ENCODE data around the gene FAM222A.

DNA sequence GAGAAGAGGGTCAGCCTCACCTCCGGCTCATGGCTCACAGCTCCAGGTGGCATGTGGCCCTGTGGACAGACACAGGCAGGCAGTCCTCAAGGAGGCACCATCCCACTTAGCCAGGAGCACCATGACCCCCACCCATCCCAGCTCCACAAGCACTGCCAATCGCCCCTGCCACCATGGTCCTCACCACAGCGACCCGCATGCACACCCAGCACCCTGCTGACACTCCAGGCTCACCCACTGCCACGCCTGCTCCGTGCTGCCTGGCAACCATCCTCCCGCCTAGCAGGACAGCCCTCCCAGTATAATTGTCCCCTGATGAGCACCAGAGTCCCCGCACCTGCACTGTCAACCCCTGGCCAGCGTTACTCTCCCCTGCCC is 68.7 kb downstream of the FAM222A start:
- TF ChIP-seq, protein P1, sequence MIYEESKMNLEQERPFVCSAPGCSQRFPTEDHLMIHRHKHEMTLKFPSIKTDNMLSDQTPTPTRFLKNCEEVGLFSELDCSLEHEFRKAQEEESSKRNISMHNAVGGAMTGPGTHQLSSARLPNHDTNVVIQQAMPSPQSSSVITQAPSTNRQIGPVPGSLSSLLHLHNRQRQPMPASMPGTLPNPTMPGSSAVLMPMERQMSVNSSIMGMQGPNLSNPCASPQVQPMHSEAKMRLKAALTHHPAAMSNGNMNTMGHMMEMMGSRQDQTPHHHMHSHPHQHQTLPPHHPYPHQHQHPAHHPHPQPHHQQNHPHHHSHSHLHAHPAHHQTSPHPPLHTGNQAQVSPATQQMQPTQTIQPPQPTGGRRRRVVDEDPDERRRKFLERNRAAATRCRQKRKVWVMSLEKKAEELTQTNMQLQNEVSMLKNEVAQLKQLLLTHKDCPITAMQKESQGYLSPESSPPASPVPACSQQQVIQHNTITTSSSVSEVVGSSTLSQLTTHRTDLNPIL (CRISPR knock-in tag; IDR thresholded peaks at IDR 0.05; ENCODE audit: low read depth), result no peak
- no peak for TF ChIP-seq OSR1 (CRISPR knock-in tag; IDR thresholded peaks at IDR 0.05)
- no peak for TF ChIP-seq ZNF565 (CRISPR knock-in tag; conservative IDR thresholded peaks at IDR 0.05; ENCODE audit: low read depth)
- TF ChIP-seq CSDC2 (CRISPR knock-in tag; IDR thresholded peaks at IDR 0.05), result no peak
- no peak for TF ChIP-seq ZFP30 (CRISPR knock-in tag; IDR thresholded peaks at IDR 0.05)
- no peak for TF ChIP-seq ESRRG (CRISPR knock-in tag; IDR thresholded peaks at IDR 0.05)
- no peak for TF ChIP-seq ZNF70 (CRISPR knock-in tag; IDR thresholded peaks at IDR 0.05)
- TF ChIP-seq PPARA (CRISPR knock-in tag; IDR thresholded peaks at IDR 0.05; ENCODE audit: borderline replicate concordance), result no peak
- TF ChIP-seq GLIS3 (CRISPR knock-in tag; IDR thresholded peaks at IDR 0.05), result no peak
- TF ChIP-seq, protein P2, sequence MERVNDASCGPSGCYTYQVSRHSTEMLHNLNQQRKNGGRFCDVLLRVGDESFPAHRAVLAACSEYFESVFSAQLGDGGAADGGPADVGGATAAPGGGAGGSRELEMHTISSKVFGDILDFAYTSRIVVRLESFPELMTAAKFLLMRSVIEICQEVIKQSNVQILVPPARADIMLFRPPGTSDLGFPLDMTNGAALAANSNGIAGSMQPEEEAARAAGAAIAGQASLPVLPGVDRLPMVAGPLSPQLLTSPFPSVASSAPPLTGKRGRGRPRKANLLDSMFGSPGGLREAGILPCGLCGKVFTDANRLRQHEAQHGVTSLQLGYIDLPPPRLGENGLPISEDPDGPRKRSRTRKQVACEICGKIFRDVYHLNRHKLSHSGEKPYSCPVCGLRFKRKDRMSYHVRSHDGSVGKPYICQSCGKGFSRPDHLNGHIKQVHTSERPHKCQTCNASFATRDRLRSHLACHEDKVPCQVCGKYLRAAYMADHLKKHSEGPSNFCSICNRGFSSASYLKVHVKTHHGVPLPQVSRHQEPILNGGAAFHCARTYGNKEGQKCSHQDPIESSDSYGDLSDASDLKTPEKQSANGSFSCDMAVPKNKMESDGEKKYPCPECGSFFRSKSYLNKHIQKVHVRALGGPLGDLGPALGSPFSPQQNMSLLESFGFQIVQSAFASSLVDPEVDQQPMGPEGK (CRISPR knock-in tag; IDR thresholded peaks at IDR 0.05; ENCODE audit: borderline replicate concordance), result no peak
- TF ChIP-seq RARB (CRISPR knock-in tag; IDR thresholded peaks at IDR 0.05), result no peak

All from SK-N-SH treated with all-trans-retinoic acid at 6 μM for 48 hours (cell line).